Measurements from ENCODE around the gene ZNF236. TPM values are rescaled to one million over a fixed set of nuclear protein-coding genes. Genes with fewer than 3 reads are reported as not detected.

The ZNF236 gene
- total RNA-seq, 4 donors from 2014 or later = 10.1 to 15.8 (median 14.8) TPM

DNA sequence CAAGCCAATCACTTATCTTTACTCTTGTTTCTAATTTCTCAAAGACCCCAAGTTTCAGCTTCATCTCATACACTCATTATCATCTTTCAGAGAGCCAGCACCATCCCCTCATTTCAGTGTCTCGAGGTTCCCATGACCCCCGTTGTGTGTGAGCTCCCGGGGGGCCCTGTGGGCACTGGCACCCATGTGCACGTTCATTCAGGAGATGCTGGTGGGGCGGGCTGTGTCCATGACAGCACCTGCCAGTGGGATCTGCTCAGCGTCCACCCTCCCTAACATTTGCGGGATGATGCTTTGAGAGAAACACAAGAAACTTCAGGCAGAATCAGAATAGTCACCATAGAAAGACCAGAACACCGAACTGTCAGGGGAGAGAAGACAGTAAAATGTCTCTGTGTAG is 189.8 kb downstream of the ZNF236 start:
- Histone ChIP-seq H3K4me3 (no peak overlapping the region), H3K4me1 (peaks cover 12 to 26% (median 19%) of the 10 kb centered on the region in 4 donors), H3K27ac (replicated peaks in 1 of 4) (no peak overlapping the region), H3K36me3 (peaks cover 0 to 23% (median 14%) of the 10 kb centered on the region in 4 donors), H3K9me3 (no peaks in the 10 kb centered on the region), H3K27me3 (no peaks in the 10 kb centered on the region)
- TF ChIP-seq, protein P1, sequence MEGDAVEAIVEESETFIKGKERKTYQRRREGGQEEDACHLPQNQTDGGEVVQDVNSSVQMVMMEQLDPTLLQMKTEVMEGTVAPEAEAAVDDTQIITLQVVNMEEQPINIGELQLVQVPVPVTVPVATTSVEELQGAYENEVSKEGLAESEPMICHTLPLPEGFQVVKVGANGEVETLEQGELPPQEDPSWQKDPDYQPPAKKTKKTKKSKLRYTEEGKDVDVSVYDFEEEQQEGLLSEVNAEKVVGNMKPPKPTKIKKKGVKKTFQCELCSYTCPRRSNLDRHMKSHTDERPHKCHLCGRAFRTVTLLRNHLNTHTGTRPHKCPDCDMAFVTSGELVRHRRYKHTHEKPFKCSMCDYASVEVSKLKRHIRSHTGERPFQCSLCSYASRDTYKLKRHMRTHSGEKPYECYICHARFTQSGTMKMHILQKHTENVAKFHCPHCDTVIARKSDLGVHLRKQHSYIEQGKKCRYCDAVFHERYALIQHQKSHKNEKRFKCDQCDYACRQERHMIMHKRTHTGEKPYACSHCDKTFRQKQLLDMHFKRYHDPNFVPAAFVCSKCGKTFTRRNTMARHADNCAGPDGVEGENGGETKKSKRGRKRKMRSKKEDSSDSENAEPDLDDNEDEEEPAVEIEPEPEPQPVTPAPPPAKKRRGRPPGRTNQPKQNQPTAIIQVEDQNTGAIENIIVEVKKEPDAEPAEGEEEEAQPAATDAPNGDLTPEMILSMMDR (IDR thresholded peaks at IDR 0.05) = no peak
- TF ChIP-seq POLR2AphosphoS5 (IDR thresholded peaks at IDR 0.05) (no peak), POLR2A (IDR thresholded peaks at IDR 0.05; ENCODE audit: low read depth) (no peak), EP300 (IDR thresholded peaks at IDR 0.05) (no peak)
- no peak for DNase-seq (ENCODE audit: extremely low spot score)
- intact Hi-C loops (cut with DNase I) = no loop called here
- 91% methylated on average over 8 of the region's 8 CpGs for WGBS

DNA sequence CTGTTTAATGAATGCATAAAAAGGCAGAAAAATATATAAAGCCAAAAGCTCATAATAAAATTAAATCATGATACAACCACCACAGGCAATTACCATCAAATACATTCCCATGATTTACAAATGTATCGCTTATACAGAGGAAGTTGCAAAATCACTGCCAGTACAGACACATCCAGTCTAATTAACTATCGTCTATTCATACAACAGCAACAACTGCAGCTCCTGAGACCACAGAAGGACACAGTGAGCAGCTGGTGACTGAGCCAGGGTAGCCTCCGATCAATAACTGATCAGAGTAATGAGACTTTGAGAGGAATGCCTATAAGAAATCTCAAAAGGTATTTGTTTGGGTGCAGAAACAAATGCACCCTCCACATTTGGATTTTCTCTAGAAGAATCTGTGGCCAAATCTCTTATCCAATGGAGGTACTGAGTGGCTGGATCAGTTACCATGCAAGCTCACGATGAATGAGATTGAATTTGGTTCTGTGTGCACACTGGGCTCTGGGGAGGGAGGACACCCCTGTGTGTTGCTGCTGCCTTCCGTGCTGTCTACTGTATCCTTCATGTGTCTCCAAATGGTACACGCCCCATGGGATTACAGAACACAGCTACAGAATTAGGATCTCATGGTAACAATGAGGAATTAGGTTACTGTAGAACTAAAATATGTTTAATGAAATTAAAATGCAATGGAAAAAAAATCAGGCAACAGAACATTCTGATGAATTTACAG is 190.6 kb downstream of the ZNF236 start:
- H3K27ac ChIP-seq (replicated peaks in 1 of 4) = peak overlapping the region in 3 of 4 donors; percentile 44 to 56 (median 53)
- H3K36me3 ChIP-seq = peaks cover 0 to 23% (median 15%) of the 10 kb centered on the region in 4 donors
- no peak for DNase-seq (ENCODE audit: extremely low spot score)
- TF ChIP-seq POLR2A (IDR thresholded peaks at IDR 0.05; ENCODE audit: low read depth) (no peak), EP300 (IDR thresholded peaks at IDR 0.05) (no peak), POLR2AphosphoS5 (IDR thresholded peaks at IDR 0.05) (no peak)
- TF ChIP-seq, protein P1 (IDR thresholded peaks at IDR 0.05) = no peak
- WGBS = 77% methylated on average over 6 of the region's 6 CpGs
- H3K27me3 ChIP-seq = no peaks in the 10 kb centered on the region
- H3K9me3 ChIP-seq = no peaks in the 10 kb centered on the region
- no peak overlapping the region for H3K4me3 ChIP-seq
- intact Hi-C loops (cut with DNase I) = no loop called here
- peaks cover 12 to 26% (median 19%) of the 10 kb centered on the region in 4 donors for H3K4me1 ChIP-seq

DNA sequence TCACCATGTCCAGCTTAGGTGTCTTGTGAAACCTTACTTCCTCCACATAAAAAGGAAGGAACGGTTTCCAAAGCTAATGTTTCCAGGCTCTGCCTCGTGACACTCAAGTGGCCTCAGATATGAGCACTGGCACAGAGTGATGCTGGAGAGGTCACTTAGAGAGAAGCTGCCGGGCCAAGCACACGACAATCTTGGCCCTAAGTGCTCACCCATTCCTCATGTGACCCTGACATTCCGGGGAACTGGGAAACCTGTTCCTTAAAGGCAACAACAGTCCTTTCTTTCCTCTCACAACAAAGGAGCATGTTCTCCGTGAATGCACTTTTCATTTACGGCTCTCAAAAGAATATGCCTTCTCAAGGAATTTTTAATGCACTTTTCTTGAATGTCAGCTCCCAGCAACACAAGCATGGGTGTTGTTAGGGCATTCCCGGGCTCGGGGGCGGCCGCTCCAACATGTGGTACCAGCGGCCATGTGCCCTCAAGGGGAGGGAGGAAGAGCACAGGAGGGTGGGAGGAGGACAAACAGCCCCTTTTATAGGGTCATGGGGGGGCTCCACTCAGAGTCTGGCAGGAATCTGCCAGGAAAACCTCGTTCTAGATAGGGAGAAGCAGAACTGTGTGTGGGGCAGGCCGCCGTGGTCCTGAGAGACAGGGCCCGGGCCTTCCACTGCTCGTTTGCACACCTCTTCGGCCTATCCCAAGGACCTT is 191.6 kb downstream of the ZNF236 start:
- Histone ChIP-seq H3K9me3 (no peaks in the 10 kb centered on the region), H3K27me3 (no peaks in the 10 kb centered on the region), H3K27ac (replicated peaks in 1 of 4) (peak overlapping the region; percentile 44 to 67 (median 54)), H3K36me3 (peaks cover 0 to 21% (median 14%) of the 10 kb centered on the region in 4 donors), H3K4me1 (peaks cover 12 to 26% (median 19%) of the 10 kb centered on the region in 4 donors), H3K4me3 (no peak overlapping the region)
- 69% methylated on average over 18 of the region's 18 CpGs for WGBS
- TF ChIP-seq POLR2A (IDR thresholded peaks at IDR 0.05; ENCODE audit: low read depth) (no peak), POLR2AphosphoS5 (IDR thresholded peaks at IDR 0.05) (peak; percentile 46 to 64), EP300 (IDR thresholded peaks at IDR 0.05) (no peak)
- TF ChIP-seq, protein P1 (IDR thresholded peaks at IDR 0.05) = no peak
- intact Hi-C loops (cut with DNase I) = no loop called here
- DNase-seq (ENCODE audit: extremely low spot score) = no peak

DNA sequence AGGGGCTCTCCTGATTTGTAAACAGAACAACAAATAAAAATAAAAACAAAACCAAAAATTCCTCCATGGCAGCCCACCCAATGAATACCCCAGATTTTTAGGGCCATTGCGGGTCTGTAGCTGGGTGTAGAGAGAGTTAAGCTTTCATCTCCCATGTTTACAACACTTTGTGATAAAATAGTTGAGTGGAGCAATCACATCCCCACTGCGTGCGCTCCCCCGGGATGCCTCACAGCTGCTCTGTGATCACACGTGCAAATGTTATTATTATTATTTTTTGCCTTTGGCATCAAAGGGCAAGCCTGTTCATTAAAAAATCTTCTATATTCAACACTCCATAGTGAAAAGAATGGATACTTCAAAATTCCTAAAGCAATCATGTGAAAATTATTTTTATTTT is 192.2 kb downstream of the ZNF236 start:
- H3K27ac ChIP-seq (replicated peaks in 1 of 4) = peak overlapping the region; percentile 44 to 67 (median 54)

More for the DNA sequence above, 192.2 kb downstream of the ZNF236 start:
- TF ChIP-seq POLR2A (IDR thresholded peaks at IDR 0.05; ENCODE audit: low read depth) (no peak), EP300 (IDR thresholded peaks at IDR 0.05) (no peak), POLR2AphosphoS5 (IDR thresholded peaks at IDR 0.05) (no peak)
- TF ChIP-seq, protein P1 (IDR thresholded peaks at IDR 0.05) = no peak
- intact Hi-C loops (cut with DNase I) = no loop called here
- peaks cover 12 to 26% (median 19%) of the 10 kb centered on the region in 4 donors for H3K4me1 ChIP-seq
- no peaks in the 10 kb centered on the region for H3K9me3 ChIP-seq
- WGBS = 82% methylated on average over 5 of the region's 5 CpGs
- no peak overlapping the region for H3K4me3 ChIP-seq
- H3K27me3 ChIP-seq = no peaks in the 10 kb centered on the region
- no peak for DNase-seq (ENCODE audit: extremely low spot score)
- peaks cover 0 to 15% (median 11%) of the 10 kb centered on the region in 4 donors for H3K36me3 ChIP-seq
